ENCODE measurements around the gene TRIM7. TPM values are rescaled to one million over a fixed set of nuclear protein-coding genes. Genes with fewer than 3 reads are reported as not detected.

Gene TRIM7
- total RNA-seq, 1 experiment from 2014 or later = 30.2 TPM

DNA sequence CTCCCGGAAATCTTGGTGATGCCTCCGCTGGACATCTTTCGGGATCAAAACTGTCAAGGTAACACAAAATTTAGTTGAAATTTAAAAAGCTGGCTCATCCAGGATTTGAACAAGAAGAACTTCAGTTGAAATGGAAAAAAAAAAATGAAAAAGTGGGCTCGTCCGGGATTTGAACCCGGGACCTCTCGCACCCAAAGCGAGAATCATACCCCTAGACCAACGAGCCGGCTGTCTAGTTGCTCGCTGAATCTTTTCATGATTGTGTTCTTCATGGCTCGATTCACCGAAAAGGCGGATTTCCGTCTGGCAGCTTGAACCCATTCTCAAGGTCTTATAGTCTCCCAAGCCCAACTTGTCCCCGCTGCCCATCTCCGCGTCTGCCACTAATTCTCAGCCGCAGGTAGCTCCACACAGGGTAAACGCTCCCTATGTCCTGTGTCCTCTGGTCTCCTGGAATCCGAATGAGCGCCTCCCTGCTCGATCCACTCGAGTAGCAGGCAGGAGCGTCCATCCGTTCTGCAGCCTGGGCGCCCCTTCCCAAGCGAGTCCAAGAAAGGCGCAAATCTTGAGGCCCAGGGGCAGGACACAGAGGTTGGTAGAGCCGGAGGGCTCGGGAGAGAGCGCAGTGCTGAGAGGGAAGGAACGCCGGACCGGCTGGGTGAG, 16.2 kb downstream of the TRIM7 start:
- DNase-seq (ENCODE audit: low read depth, low spot score) = peak; percentile 71
- ChIA-PET CTCF (interaction anchor here (0.8 to 0.9 kb wide), 2 partner anchors 21 to 34 kb away, joined by 3 read pairs; partner anchors contain the start of gene TRIM41), POLR2A (interaction anchor here (0.7 to 3.2 kb wide), 6 partner anchors 15 to 48 kb away, joined by 3 to 13 read pairs (median 6); partner anchors contain the start of gene TRIM7), RAD21 (ENCODE audit: low non-redundant PET in 1 of 2, low total read pairs in 2 of 2, uncharacterized antibody in 2 of 2, unreplicated experiment in 2 of 2) (no interaction called here)
- Histone ChIP-seq H3K9me2 (ENCODE audit: insufficient read depth) (no peaks in the 10 kb centered on the region), H3K9ac (ENCODE audit: low read length) (peak overlapping the region; percentile 64), H3K27me3 (ENCODE audit: insufficient read depth, low read length) (no peaks in the 10 kb centered on the region), H3K9me3 (ENCODE audit: control insufficient read depth in 1 of 2, insufficient read depth in 1 of 2, low read depth in 1 of 2, low read length in 2 of 2) (no peaks in the 10 kb centered on the region), H2AFZ (ENCODE audit: low read depth, low read length, poor library complexity, severe bottlenecking) (peak overlapping the region; percentile 83), H3K79me2 (ENCODE audit: insufficient read depth, low read length) (0 out of 2 replicates have a peak, but pooled peaks cover 6% of the 10 kb centered on the region), H3K4me1 (ENCODE audit: control insufficient read depth in 1 of 2, insufficient read depth in 2 of 2, low read length in 2 of 2) (peaks cover 23 to 61% of the 10 kb centered on the region in 2 experiments), H3K4me3 (replicated peaks in 1 of 2; ENCODE audit: low read depth in 1 of 2, low read length in 2 of 2) (peak overlapping the region; percentile 41 to 64), H3K4me2 (ENCODE audit: low read length) (peak overlapping the region; percentile 90), H4K20me1 (ENCODE audit: insufficient read depth) (no peaks in the 10 kb centered on the region), H3K27ac (ENCODE audit: low read depth, low read length) (peak overlapping the region; percentile 67), H3K36me3 (ENCODE audit: control insufficient read depth in 1 of 2, insufficient read depth in 2 of 2, low read length in 2 of 2) (no peaks in the 10 kb centered on the region)
- TF ChIP-seq EZH2phosphoT487 (IDR thresholded peaks at IDR 0.05; ENCODE audit: borderline replicate concordance) = no peak
- TF ChIP-seq, protein P1, sequence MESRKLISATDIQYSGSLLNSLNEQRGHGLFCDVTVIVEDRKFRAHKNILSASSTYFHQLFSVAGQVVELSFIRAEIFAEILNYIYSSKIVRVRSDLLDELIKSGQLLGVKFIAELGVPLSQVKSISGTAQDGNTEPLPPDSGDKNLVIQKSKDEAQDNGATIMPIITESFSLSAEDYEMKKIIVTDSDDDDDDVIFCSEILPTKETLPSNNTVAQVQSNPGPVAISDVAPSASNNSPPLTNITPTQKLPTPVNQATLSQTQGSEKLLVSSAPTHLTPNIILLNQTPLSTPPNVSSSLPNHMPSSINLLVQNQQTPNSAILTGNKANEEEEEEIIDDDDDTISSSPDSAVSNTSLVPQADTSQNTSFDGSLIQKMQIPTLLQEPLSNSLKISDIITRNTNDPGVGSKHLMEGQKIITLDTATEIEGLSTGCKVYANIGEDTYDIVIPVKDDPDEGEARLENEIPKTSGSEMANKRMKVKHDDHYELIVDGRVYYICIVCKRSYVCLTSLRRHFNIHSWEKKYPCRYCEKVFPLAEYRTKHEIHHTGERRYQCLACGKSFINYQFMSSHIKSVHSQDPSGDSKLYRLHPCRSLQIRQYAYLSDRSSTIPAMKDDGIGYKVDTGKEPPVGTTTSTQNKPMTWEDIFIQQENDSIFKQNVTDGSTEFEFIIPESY (IDR thresholded peaks at IDR 0.05; ENCODE audit: extremely low read depth, insufficient replicate concordance, low read length) = peak; percentile 26
- peak; percentile 13 for ATAC-seq
- BruUV-seq (replicated peaks) = no TSS peak
- intact Hi-C loops (cut with micrococcal nuclease) = loop anchor here (1.0 to 2.0 kb wide), 4 partner anchors 16 to 33 kb away; no protein-coding TSS in a partner anchor

Measured in HCT116 (cell line).